ENCODE data around the gene CTSF.
"Not testable (repeated sequence)": the region's sequence is repeated elsewhere in the genome, so short reads cannot be mapped to it uniquely, and the experiment has no call there.

Gene CTSF

GRCh38 chr11:66568124-66568916, at the start of gene CTSF:
CTSF (minus strand) TSS chr11:66568606; CDS start chr11:66568486, 120 bp downstream.
- DNase-seq (ENCODE audit: low spot score) = no peak

- peak; percentile 85 for DNase-seq (ENCODE audit: low spot score)
These were observed 48.9 kb upstream of the CTSF start for GRCh38 chr11:66617155-66617834.

DNA sequence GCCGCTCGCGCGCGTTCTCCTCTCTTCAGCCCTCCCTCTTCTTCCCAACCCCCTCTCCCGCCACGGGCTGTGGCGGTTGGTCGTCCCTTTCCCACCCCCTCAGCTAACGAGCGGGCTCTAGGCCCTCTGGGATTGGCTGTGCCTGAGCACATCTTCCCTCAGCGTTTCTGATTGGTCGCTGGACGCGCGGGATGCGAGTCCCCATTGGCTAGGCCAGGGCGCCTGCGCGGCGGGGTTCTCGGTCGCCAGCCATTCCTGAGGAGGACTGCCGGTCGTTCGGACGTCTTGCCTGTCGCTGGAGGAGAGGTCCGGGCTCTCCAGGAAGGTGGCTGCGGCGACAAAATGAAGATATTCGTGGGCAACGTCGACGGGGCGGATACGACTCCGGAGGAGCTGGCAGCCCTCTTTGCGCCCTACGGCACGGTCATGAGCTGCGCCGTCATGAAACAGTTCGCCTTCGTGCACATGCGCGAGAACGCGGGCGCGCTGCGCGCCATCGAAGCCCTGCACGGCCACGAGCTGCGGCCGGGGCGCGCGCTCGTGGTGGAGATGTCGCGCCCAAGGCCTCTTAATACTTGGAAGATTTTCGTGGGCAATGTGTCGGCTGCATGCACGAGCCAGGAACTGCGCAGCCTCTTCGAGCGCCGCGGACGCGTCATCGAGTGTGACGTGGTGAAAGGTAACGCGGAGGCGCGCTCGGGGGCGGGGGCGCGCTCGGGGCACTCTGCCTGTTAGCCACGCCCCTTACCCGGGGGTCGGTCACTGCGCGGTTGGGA, 48.2 kb upstream of the CTSF start, which contains the start of gene RBM14:
Gene RBM14, plus strand, starts transcription at position 252 of the 776 bp plus-strand sequence. Its CDS starts 91 bp downstream, at position 343.
- peak; percentile 98 for DNase-seq (ENCODE audit: low spot score)

DNA sequence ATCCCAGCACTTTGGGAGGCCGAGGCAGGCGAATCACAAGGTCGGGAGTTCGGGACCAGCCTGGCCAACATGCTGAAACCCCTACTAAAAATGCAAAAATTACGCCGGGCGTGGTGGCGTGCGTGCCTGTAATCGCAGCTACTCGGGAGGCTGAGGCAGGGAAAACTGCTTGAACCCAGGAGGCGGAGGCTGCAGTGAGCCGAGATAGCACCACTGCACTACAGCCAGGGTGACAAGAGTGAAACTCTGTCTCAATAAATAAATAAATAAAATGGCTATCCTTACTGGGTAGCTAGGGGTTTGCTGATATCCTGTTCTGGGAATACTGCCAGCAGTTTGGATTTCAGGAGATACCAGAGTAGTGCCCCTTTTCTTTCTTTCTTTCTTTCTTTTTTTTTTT, 45.7 kb upstream of the CTSF start:
- DNase-seq (ENCODE audit: low spot score) = no peak

GRCh38 chr11:66612458-66612857, 44.1 kb upstream of the CTSF start:
- no peak for DNase-seq (ENCODE audit: low spot score)

GRCh38 chr11:66609721-66610617, 41.6 kb upstream of the CTSF start:
- no peak for DNase-seq (ENCODE audit: low spot score)

GRCh38 chr11:66607126-66607834, 38.9 kb upstream of the CTSF start:
- no peak for DNase-seq (ENCODE audit: low spot score)

DNA sequence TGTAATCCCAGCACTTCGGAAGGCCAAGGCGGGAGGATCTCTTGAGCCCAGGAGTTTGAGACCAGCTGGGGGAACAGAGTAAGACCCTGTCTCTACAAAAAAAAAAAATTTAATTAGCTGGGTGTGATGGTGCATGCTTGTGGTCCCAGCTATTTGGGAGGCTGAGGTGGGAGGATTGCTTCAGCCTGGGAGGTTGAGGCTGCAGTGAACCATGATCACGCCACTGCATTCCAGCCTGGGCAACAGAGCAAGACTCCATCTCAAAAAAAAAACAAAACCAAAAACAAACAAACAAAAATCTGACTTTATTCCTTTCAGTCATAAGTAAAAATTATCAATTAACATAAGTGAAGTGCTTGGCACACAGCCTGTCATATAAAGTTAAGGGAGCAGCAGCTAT, 38.2 kb upstream of the CTSF start:
- not testable (repeated sequence) for DNase-seq (ENCODE audit: low spot score)

DNA sequence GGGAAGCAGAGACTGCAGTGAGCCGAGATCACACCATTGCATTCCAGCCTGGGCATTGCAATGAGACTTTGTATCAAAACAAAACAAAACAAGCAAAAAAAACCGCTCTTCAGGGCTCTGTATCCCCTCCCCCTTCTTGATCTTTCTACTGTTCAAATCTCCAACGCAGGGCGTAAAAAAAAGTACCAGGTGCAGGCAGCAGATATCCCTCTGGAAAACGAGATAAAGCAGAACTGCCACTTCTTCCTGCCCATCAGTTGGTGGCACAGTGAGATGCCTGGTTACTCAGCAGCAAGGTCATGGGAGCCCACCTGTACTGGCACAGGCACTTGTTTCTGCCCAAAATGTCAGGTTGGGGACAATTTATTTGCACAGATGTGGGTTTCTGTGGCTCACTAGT, 35.7 kb upstream of the CTSF start:
- no peak for DNase-seq (ENCODE audit: low spot score)

DNA sequence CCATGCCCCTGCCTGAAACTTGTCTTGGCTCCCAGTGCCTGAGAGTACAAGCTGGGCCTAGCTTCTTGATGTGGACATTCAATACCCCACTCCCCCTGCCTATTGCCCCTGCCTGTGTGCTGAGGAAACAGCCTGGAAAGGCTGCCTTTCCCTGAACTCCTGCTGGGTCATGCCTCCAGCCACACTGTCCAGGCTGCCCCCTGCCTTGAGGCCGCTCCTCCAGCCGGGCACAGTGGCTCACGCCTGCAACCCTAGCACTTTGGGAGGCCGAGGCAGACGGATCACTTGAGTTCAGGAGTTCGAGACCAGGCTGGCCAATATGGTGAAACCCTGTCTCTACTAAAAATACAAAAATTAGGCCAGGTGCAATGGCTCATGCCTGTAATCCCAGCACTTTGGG, 34.7 kb upstream of the CTSF start:
- no peak for DNase-seq (ENCODE audit: low spot score)

DNA sequence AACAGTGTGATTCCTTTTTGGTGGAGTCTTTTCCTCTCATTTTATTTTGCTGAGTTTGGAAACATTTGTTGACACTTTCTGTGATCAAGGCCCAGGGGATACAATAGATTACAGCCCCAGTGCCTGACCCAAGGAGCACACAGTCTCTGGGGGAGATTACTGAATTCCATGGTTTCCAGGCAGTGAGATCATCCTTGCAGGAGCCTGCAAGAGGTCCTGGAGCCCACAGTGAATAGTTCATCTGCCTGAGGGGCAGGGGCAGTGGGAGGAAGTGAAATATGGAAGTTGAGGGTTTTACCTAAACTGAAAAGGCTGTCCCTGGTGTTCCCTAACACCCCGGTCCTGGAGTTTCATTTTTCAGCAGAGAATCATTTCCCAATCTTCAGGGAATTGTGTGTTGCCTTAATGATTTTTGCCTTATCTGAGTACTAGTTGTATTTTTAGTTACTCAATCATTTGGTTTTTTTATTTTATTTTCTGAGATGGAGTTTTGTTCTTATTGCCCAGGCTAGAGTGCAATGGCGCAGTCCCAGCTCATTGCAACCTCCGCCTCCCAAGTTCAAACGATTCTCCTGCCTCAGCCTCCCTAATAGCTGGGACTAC, 32.3 kb upstream of the CTSF start:
- DNase-seq (ENCODE audit: low spot score) = no peak

DNA sequence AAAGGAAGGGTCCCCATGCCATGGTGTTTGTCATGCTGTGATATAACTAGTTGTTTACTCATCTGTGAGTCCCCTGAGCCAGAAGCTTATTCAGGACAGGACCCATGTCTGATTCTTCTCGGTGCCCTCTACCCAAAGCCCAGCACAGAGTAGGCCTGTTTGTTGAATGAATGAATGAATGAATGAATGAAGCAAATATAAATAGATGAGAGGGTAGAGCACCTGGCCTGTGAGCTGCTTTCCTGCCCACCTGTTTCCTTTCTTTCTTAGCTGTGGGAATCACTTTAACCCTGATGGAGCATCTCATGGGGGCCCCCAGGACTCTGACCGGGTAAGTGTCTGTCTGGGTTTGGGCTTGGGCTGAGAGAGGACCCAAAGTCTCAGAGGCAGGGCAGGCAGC, 31.8 kb upstream of the CTSF start:
- no peak for DNase-seq (ENCODE audit: low spot score)

DNA sequence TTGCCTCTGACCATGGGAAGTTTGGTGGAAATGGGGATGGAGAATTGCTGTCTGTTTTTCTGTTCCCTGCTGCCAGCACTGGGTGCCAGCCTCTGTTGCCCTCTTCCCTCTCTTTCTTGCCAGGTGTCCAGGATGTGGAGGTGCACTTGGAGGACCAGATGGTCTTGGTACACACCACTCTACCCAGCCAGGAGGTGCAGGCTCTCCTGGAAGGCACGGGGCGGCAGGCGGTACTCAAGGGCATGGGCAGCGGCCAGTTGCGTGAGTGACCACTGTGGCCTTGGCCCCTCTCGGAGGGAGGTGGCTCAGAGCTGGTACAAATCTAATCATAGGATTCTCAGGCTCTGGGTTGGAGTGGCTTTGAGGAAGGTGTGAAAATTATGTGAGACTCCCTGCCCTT, 30.6 kb upstream of the CTSF start:
- no peak for DNase-seq (ENCODE audit: low spot score)

DNA sequence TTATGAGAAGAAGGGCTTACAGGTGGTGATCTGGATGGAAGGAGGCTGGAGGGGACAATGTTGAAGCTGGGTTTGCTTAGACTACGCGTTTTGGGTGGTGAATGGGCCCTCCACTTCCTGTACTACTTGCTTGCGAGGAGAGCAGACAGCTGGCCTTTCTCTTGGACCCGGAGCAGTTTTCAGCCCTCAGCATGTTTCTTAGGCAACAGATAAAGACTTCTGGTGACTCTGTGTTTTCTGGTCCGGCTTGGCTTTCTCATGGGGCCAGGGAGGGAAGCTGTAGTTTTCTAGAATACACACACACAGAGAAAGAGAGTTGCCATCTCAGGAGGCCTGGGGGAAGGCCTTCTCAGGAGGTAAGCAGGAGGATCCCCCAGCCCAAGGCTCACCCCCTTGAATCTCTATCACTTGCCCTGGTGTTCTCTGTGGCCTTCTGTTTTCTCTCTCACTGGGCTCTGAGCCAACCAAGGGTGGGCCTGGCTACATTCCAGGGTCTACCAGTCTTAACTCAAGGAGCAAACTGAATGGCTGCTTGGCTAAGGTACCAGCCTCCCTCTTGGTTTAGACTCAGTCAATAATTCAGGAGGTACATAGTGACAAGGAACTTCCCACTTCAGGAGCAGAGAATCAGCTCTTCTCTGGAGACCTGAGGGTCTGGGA, 27.0 kb upstream of the CTSF start:
- DNase-seq (ENCODE audit: low spot score) = no peak

GRCh38 chr11:66593650-66594049, 25.2 kb upstream of the CTSF start:
- no peak for DNase-seq (ENCODE audit: low spot score)

DNA sequence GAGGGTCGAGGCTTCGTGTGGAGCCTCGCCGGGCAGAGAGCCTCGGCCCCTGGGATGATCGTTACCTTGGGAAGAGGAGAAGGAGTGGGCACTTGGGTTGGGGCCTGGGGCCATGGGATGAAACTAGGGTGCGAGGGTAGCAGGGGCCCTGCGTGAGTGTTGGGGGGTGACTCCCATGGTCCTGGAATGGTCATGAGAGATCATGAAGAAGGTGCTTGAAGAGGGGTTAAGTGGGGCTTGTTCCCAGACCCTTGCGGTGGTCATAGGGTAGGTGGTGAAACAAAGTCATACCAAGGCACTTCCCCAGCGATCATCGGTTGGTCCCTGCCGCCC, 24.9 kb upstream of the CTSF start:
- no peak for DNase-seq (ENCODE audit: low spot score)

DNA sequence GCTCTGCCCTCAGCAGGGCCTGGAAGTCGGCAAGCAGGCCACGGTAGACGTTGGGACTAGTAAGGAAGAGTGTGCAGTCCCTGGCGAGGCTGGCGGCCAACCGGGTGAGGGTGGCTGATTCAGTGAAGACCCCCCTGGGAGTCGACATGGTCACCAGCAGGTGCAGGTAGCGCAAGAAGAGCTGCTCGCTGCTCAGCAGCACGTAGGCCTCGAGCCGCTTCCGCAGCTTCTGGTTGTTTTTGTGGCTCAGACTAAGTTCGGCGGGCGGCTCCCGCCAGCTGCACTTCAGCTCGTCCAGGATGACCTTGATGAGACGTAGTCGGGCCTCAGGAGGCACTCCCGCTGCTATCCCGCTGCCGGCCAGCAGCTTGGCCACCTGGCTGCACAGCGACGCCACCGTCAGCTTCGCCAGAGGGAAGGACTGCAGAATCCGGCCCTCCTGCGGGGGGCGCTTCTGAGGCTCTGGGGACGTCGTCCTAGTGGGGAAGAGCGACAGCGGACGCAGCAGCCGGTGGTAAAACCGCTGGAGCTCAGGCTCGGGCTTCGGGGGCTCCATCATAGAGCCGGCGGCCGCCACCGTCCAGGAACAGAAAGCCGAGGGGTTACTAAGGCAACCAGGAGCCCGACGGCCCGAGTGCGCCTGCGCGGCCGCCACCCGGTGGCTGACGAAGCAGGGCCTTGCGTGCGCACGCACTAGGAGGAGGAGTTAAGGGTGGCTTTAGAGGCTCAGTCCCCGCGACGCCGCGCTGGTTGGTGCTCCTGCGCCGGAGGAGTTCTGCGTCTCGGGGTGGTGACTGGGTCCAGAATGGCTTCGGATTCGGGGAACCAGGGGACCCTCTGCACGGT, 24.3 kb upstream of the CTSF start, which contains the start of the genes CCDC87 and CCS:
Gene CCDC87, minus strand, starts transcription at position 607 of the 846 bp plus-strand sequence. Its CDS starts 48 bp downstream, at position 559.
Gene CCS, plus strand, starts transcription at position 729 of the 846 bp plus-strand sequence. Its CDS starts 77 bp downstream, at position 806.
- peak; percentile 96 for DNase-seq (ENCODE audit: low spot score)

DNA sequence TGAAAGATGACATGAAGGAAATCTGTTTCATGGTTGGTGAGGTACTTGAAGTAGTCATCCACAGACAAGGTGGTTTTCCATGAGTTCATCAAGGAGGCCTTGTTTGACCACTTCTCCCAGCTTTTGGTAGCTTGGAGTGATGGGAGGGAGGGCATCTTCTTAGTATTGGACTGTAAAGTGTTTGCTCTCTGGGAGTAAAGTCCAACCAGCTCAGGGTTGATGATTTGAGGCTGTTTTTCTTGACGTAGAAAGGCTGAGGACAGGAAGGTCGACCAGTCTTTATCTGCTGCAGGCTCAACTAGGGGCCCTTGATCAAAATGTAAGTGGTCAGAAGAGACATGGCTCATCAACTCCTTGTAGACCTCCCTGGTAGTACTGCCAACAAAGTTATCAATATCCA, 22.8 kb upstream of the CTSF start:
- DNase-seq (ENCODE audit: low spot score) = no peak

All from RKO (cell line).